Measurements from ENCODE around the gene NUMB. TPM values are rescaled to one million over a fixed set of nuclear protein-coding genes. Genes with fewer than 3 reads are reported as not detected.

Gene NUMB
- total RNA-seq, 2 donors from 2014 or later, result 79.9 to 85.2 TPM

DNA sequence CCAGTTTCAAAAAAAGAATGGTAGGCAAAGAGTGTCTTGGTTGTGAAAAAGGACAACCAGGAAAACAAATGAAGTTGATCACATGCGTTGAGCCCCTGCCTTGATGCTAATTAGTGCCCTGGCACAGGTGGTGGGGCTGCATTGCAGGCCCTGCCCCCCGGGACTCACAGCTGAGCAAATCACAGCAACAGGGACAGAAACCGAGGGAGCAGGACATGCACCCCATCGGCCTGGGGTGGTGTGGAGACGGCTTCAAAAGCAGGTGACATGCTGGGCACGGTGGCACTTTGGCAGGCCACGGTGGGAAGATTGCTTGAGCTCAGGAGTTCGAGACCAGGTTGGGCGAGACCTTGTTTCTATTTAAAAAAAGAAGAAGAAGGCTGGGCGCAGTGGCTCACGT lies 222.2 kb downstream of the NUMB start:
- 35 to 42% methylated on average over 11 of the region's 11 CpGs for WGBS, 2 experiments (ENCODE audit: insufficient coverage in 1 of 2, insufficient read length in 1 of 2)
- H3K4me3 Mint-ChIP-seq, result peak overlapping the region; percentile 50
- Histone ChIP-seq H3K36me3 (ENCODE audit: control insufficient read depth, insufficient read depth, low read length) (no peaks in the 10 kb centered on the region), H3K27me3 (ENCODE audit: control insufficient read depth, insufficient read depth, low read length, poor library complexity, severe bottlenecking) (peaks cover 51% of the 10 kb centered on the region), H3K9me3 (ENCODE audit: control insufficient read depth, low read length) (no peaks in the 10 kb centered on the region), H3K27ac (ENCODE audit: low read depth, low read length) (no peak overlapping the region), H3K4me1 (ENCODE audit: control insufficient read depth, insufficient read depth, low read length) (peaks cover 38% of the 10 kb centered on the region), H3K9ac (ENCODE audit: extremely low read depth, low read length, poor library complexity, severe bottlenecking) (no peak overlapping the region), H3K4me3 (ENCODE audit: low read length) (peak overlapping the region; percentile 46)
- no peaks in the 10 kb centered on the region for H3K36me3 Mint-ChIP-seq (ENCODE audit: low read depth)
- no peaks in the 10 kb centered on the region for H3K9me3 Mint-ChIP-seq
- peaks cover 54% of the 10 kb centered on the region for H3K4me1 Mint-ChIP-seq
- peak overlapping the region; percentile 25 for H3K27ac Mint-ChIP-seq
- TF ChIP-seq, protein P1, sequence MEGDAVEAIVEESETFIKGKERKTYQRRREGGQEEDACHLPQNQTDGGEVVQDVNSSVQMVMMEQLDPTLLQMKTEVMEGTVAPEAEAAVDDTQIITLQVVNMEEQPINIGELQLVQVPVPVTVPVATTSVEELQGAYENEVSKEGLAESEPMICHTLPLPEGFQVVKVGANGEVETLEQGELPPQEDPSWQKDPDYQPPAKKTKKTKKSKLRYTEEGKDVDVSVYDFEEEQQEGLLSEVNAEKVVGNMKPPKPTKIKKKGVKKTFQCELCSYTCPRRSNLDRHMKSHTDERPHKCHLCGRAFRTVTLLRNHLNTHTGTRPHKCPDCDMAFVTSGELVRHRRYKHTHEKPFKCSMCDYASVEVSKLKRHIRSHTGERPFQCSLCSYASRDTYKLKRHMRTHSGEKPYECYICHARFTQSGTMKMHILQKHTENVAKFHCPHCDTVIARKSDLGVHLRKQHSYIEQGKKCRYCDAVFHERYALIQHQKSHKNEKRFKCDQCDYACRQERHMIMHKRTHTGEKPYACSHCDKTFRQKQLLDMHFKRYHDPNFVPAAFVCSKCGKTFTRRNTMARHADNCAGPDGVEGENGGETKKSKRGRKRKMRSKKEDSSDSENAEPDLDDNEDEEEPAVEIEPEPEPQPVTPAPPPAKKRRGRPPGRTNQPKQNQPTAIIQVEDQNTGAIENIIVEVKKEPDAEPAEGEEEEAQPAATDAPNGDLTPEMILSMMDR (conservative IDR thresholded peaks at IDR 0.05), result no peak
- H3K27me3 Mint-ChIP-seq (ENCODE audit: insufficient read depth), result peaks cover 62% of the 10 kb centered on the region
- DNase-seq, result no peak

DNA sequence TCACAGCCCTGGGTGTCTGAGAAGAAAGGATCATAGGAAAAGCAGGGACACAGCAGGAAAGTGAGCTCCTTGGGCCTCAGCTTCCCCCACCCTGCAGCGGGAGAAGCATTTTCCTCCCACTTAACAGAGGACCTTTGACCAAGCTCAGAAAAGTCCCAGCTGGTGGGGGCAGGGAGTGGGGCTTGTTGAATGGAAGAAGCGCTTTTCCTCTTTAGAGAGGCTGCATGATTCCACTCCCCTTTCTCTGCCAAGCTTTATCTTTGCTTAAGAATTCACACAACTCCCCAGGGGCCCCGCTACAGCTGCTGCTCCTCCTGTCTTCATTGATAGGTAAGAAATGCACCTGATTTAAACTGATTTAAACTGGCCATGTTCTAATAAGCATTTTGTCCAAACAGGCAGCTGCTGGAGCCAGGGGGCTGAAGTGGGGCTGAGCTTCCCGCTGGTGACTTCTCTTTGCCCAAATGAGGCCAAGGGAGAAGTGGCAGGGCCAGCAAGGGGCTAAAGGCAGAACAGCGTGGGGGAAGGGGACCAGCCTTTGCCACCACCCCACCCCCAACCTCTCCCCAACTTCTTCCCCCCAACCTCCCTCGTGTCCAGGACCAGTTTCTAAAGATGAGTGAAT lies 222.7 kb downstream of the NUMB start:
- Mint-ChIP-seq H3K4me1 (peaks cover 54% of the 10 kb centered on the region), H3K36me3 (ENCODE audit: low read depth) (no peaks in the 10 kb centered on the region), H3K27me3 (ENCODE audit: insufficient read depth) (peaks cover 56% of the 10 kb centered on the region), H3K27ac (peak overlapping the region; percentile 69), H3K9me3 (no peaks in the 10 kb centered on the region), H3K4me3 (peak overlapping the region; percentile 50)
- Histone ChIP-seq H3K4me1 (ENCODE audit: control insufficient read depth, insufficient read depth, low read length) (peaks cover 38% of the 10 kb centered on the region), H3K36me3 (ENCODE audit: control insufficient read depth, insufficient read depth, low read length) (no peaks in the 10 kb centered on the region), H3K9ac (ENCODE audit: extremely low read depth, low read length, poor library complexity, severe bottlenecking) (peak overlapping the region; percentile 55), H3K27me3 (ENCODE audit: control insufficient read depth, insufficient read depth, low read length, poor library complexity, severe bottlenecking) (peaks cover 46% of the 10 kb centered on the region), H3K4me3 (ENCODE audit: low read length) (peak overlapping the region; percentile 74), H3K9me3 (ENCODE audit: control insufficient read depth, low read length) (no peaks in the 10 kb centered on the region), H3K27ac (ENCODE audit: low read depth, low read length) (peak overlapping the region; percentile 69)
- DNase-seq, result peak; percentile 82
- TF ChIP-seq, protein P1 (conservative IDR thresholded peaks at IDR 0.05), result peak; percentile 13
- WGBS, 2 experiments (ENCODE audit: insufficient coverage in 1 of 2, insufficient read length in 1 of 2), result 0 to 2% methylated on average over 1 to 6 of the region's 6 CpGs

- H3K4me1 Mint-ChIP-seq, result peaks cover 54% of the 10 kb centered on the region
- Histone ChIP-seq H3K4me1 (ENCODE audit: control insufficient read depth, insufficient read depth, low read length) (peaks cover 38% of the 10 kb centered on the region), H3K4me3 (ENCODE audit: low read length) (peak overlapping the region; percentile 74), H3K9ac (ENCODE audit: extremely low read depth, low read length, poor library complexity, severe bottlenecking) (peak overlapping the region; percentile 55), H3K27me3 (ENCODE audit: control insufficient read depth, insufficient read depth, low read length, poor library complexity, severe bottlenecking) (peaks cover 37% of the 10 kb centered on the region), H3K36me3 (ENCODE audit: control insufficient read depth, insufficient read depth, low read length) (no peaks in the 10 kb centered on the region), H3K27ac (ENCODE audit: low read depth, low read length) (peak overlapping the region; percentile 69), H3K9me3 (ENCODE audit: control insufficient read depth, low read length) (no peaks in the 10 kb centered on the region)
- H3K36me3 Mint-ChIP-seq (ENCODE audit: low read depth), result no peaks in the 10 kb centered on the region
- H3K4me3 Mint-ChIP-seq, result peak overlapping the region; percentile 50
- no peak for DNase-seq
- TF ChIP-seq, protein P1 (conservative IDR thresholded peaks at IDR 0.05), result no peak
- peak overlapping the region; percentile 69 for H3K27ac Mint-ChIP-seq
- peaks cover 49% of the 10 kb centered on the region for H3K27me3 Mint-ChIP-seq (ENCODE audit: insufficient read depth)
- H3K9me3 Mint-ChIP-seq, result no peaks in the 10 kb centered on the region
- 72 to 82% methylated on average over 4 to 11 of the region's 11 CpGs for WGBS, 2 experiments (ENCODE audit: insufficient coverage in 1 of 2, insufficient read length in 1 of 2)
Observed at GRCh38 chr14:73234586-73235394, 223.6 kb downstream of the NUMB start.
